GM21529 (cell line): ENCODE measurements around the gene LUZP2.

Experiments
- ATAC-seq: cut with Tn5 transposase; IDR thresholded peaks from one replicate; pipeline ENCODE4 v1.9.1; 2021; ENCODE audit not compliant: unreplicated experiment

LUZP2 gene

DNA sequence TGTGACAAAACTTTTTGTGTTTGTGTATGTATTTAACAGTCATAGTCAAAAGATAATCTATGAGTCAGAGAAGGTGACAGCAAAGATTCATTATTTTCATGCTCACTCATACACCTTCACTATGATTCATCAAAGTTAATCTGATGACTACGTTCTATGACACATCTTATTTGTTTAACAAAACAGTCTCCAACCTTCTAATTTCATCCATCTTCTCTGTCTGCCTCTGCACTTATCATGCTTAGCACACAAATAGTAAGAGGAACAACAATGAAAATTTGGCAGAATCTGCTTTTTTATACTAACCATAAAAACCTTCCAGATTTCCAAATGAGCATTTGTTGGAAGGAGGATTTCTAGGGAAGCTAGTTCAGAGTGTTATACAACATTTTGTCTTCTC is 568.9 kb downstream of the LUZP2 start:
- ATAC-seq: no peak

DNA sequence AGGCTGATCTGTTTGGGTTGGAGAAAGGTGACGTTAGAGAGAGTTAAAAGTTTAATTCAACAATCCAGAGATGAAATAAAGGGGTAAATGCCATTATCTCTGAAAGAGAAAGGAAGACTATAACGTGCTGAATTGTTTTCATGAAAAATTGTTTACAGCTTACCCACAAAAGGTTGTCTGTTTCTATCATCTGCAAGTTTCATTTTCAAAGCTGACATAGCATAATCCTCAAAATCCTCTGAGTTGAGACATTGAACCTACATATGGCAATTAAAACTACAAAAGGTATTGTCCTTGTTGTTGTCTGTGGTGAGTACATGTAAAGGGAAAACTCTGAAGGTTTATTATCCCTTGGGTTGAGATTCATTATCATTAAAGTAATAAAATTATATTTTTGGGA is 569.9 kb downstream of the LUZP2 start:
- no peak for ATAC-seq

GRCh38 chr11:25068451-25068850 is 571.6 kb downstream of the LUZP2 start:
- no peak for ATAC-seq

DNA sequence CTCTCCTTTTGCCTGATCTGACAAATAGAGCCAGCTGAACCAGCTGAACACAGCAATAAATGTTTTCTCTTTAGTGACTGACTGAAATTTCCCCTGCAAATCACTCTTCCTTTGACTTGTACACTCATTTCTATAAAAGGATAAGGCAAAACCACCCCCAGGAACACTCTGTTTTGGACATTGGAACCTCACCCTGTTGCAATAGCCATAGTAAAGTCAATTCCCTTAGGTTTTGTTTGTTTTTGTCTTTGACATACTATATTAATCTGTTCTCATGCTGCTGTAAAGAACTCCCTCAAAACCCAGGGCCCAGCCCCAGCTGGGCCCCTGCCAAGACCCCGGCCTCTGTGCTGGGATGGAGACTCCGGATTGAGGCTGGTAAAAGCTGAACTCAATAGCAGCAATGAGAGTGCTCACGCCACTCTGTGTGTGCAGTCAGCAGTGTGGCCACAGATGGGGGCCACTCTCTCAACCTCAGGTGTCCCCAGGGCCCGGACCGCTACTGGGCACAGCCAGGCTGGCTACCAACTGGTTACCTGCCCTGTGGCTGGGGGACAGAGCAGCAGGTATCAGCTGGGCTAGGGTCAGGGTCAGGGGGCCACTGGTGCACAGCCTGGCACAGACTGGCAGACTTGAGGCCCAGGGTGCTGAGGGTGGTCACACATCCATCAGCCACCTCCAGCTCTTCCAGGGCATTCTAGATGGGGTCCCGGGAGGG is 597.4 kb downstream of the LUZP2 start:
- no peak for ATAC-seq

GRCh38 chr11:25119416-25119815 is 622.6 kb downstream of the LUZP2 start:
- no peak for ATAC-seq
